ENCODE measurements around the gene MSLN. TPM values are rescaled to one million over a fixed set of nuclear protein-coding genes. Genes with fewer than 3 reads are reported as not detected.

The MSLN gene
- total RNA-seq, 1 experiment from 2014 or later = not detected

DNA sequence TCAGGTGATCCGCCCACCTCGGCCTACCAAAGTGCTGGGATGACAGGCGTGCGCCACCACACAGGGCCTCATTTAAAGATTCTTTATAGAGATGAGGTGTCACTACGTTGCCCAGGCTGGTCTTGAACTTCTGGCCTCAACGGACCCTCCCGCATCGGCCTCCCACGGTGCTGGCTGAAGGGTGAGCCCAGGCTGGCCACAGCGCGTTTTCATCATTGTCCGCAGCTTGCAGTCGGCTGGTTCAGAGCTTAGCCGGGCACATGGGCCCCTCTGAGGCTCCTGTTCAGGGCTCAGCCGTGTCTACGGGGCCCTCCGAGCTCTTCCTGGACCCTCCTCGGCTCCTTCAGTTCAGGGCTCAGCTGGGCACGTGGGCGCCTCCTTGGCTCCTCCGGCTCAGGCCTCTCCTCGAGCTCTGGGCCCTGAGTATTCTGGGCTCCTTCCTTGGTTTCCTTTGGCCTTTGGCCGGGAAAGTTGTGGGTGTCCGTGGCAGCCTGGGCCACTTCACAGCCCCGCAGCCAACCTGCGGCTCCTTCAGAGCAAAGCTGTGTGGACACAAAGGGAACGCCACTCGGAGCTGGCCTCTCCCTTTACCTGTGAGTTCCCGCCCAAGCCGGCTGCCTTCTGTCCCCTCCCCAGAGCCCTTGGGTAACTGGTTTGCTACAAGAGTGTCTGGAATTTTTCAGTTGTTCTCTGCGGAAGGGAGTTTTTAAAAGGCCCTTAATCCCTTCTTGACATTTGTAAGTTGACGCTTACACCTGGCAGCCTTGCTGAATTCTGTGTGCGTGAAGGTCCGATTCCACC lies 1.2 kb upstream of the MSLN start:
- no peak for DNase-seq (ENCODE audit: low read depth)

DNA sequence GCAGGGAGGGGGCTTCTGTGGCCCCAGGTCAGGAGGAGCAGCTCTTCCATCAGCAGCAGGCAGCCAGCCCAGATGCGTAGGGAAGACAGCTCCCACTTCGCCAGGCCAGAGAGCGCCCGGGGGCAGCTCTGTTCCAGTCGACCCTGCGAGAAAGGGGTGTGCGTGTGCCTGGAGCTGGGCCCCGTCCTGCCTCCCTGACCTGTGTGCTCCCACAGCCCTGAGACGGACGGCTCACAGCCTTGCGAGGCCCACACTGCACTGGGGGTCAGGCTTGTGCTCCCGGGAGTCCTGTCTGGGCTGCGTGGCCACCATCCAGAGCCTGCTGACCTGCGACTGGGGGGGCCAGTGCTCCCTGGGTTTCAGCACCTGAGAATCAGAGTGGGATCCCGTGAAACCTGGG lies 469 bp upstream of the MSLN start:
- no peak for DNase-seq (ENCODE audit: low read depth)

DNA sequence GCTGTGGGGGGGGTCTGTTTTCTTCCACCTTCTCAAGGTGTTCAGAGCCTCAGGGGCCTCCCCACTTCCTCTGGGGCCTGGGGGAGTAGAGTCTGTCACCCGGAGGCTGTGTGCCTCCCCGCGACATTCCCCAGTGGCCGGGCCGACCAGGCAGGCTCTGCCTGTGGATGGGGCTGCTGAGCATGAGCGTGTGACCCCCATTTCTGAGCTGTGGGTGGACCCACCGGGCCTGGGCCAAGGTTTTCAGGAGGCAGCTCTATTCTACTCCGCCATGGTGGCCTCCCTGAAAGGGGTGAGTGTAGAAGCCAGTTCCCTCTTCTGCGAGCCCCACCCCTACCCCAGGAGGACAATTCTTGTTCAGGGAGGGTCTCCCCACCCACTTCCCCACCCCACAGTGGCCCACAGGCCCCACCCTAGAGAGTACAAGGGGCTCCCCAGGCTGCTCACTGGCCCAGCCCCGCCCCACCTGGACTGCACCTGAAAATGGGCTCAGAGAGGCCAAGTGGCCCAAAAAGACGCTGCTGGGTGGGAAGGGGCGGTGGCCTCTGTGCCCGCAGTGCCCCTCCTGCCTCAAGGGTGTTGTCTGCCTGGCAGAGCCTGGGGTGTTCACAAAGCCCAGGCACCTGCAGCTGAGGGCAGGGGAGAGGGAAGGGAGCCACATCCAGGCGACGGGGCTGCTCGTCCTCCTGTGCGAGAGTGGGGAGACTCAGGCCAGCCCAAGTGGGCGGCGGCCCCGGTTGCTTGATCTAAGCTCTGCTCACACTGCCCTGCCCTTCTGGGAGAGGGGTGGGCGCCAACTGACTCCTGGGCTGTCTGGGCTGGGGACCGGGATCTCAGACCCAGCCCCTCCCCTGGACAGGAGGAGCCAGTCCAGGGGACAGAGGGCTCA lies 1.3 kb downstream of the MSLN start:
- DNase-seq (ENCODE audit: low read depth) = no peak

DNA sequence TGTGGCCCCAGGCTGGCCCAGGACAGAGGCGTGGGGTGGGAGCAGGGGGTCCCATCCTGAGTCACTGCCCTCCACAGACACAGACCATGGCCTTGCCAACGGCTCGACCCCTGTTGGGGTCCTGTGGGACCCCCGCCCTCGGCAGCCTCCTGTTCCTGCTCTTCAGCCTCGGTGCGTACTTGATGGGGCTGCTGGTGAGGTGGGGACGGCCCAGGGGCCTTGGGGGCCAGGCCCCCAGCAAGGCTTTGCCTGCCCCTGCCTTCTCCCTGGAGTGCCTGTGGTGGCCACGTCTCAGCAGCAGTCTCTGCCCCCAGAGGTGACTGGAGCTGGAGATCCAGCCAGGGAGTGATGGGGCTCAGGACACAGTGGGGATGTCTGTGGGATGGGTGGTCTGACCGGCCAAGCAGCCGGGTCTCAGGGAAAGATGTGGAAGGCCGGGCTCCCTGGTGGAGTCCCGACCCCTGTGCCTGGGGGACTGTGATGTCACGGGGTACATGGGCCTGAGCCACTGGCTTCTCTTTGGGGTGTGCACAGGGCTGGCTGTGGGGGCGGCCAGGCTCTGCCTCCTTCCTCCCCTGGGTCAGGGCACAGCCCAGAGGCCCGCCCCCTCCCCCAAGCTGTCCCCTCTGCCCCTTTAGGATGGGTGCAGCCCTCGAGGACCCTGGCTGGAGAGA lies 2.2 kb downstream of the MSLN start:
- DNase-seq (ENCODE audit: low read depth) = no peak

DNA sequence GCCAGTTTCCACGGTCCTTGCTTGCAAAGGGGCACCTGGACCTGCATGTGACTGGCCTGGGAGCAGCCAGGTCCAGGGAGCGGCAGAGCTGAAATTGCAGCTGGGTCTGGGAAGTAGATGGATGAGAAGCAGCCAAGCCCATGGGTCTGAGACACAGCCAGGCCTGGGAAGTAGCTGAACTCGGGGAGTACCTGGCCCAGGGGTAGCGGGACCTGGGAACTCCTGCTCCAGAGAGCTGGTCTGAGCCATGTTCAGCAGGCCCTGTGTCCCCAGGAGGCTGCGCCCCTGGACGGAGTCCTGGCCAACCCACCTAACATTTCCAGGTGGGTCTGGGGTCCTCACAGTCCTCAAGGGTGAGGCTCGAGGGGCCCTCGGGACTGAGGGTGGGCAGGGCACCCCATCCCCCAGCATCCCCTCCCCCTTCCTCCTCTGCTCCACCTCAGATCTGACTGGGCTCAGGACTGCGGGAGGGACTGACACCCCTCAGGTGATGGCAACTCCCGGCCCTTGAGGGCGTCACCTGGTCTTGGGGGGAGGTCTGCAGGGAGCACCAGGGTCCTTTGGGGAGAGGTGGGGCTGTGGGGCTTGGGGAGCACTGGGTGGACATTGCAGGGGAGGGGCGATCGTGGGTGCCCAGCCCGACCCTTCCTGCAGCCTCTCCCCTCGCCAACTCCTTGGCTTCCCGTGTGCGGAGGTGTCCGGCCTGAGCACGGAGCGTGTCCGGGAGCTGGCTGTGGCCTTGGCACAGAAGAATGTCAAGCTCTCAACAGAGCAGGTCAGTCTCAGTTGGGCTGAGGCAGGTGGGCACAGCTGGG lies 3.0 kb downstream of the MSLN start:
- no peak for DNase-seq (ENCODE audit: low read depth)

DNA sequence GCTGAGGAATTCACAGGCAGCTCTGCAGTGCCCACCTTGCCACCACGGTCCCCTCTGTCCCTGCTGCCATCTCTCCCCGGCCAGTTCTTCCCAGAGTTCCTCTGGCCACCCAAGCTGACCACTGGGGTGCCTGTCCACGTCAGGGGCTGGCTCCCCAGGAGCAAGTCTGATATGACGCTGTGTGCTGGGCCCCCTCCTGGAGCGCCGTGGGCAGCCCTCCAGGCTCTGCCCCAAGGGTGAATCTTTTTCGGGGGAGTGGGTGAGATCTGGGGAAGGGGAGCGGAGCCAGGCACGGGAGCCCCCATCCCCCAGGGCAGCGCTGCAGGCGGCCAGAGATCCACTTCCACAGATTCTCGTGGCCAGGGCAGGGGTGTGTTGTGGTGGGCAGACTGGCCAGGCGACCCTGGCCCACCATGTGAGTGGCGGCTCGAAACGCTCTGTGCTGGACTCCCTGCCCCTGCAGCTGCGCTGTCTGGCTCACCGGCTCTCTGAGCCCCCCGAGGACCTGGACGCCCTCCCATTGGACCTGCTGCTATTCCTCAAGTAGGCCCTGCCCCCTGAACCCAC lies 3.7 kb downstream of the MSLN start:
- DNase-seq (ENCODE audit: low read depth) = no peak

DNA sequence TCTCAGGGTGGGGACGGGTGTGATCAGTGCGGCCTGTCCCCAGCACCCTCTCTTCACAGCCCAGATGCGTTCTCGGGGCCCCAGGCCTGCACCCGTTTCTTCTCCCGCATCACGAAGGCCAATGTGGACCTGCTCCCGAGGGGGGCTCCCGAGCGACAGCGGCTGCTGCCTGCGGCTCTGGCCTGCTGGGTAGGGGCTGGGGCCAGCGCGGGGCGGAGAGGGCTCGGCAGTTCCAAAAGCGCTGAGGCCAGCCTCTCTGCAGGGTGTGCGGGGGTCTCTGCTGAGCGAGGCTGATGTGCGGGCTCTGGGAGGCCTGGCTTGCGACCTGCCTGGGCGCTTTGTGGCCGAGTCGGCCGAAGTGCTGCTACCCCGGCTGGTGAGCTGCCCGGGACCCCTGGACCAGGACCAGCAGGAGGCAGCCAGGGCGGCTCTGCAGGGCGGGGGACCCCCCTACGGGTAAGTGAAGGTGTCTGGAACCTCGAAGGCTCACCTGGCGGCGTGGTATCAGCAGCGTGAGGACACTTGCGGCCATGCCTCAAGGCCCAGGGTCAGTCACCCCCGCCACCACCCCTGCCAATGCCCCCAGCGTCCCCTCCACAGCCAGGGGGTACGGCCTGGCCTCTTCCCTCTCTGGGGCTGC lies 4.4 kb downstream of the MSLN start:
- DNase-seq (ENCODE audit: low read depth) = no peak

DNA sequence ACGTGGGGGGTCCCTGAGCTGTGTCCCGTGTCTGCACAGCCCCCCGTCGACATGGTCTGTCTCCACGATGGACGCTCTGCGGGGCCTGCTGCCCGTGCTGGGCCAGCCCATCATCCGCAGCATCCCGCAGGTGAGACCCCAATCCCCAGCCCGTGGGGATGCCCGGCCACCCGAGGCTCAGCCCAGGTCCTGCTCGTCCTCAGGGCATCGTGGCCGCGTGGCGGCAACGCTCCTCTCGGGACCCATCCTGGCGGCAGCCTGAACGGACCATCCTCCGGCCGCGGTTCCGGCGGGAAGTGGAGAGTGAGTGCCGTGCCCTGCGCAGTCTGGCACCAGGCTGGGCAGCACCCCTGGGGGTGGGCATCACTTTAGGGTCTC lies 4.9 kb downstream of the MSLN start:
- no peak for DNase-seq (ENCODE audit: low read depth)

DNA sequence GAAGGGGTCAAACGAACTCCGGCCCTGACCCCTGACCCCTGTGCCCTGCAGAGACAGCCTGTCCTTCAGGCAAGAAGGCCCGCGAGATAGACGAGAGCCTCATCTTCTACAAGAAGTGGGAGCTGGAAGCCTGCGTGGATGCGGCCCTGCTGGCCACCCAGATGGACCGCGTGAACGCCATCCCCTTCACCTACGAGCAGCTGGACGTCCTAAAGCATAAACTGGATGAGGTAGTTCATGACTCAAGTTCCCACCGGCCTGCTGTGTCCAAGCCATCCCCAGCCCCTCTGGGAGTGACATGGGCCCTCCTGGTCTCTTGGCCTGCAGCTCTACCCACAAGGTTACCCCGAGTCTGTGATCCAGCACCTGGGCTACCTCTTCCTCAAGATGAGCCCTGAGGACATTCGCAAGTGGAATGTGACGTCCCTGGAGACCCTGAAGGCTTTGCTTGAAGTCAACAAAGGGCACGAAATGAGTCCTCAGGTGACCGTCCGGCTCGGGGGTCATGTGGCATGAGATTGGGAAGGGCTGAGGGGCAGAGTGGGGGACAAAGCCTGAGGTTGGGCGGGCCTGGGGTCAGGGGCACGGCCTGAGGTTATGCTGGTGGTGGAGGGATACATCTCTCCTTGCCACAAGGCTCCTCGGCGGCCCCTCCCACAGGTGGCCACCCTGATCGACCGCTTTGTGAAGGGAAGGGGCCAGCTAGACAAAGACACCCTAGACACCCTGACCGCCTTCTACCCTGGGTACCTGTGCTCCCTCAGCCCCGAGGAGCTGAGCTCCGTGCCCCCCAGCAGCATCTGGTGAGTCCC lies 5.7 kb downstream of the MSLN start:
- no peak for DNase-seq (ENCODE audit: low read depth)

DNA sequence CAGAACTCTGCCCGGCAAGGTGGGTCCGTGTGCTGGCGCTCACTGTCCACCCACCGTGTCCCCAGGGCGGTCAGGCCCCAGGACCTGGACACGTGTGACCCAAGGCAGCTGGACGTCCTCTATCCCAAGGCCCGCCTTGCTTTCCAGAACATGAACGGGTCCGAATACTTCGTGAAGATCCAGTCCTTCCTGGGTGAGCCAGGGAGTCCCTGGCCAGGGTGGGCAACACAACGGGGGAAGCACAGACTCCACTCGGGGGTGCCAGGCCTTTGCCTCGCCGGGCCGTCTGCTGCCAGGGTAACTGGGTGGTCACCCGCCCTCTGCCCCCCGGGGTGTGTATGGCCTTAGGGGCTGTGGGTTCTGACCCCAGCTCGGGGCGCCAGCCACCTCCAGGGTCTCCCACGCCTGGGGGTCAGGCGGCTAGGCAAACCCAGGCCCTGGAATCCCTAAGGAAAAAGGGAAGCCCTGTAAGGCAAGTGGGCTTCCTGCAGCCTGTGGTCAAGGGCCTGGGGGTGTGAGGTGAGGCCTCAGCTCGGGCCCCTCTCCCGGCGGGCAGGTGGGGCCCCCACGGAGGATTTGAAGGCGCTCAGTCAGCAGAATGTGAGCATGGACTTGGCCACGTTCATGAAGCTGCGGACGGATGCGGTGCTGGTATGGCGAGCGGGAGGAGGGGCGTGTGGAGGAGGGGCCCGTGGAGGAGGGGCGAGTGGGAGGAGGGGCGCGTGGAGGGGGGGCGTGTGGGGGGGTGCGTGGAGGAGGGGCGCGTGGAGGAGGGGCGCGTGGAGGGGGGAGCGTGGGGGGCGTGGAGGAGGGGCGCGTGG lies 6.5 kb downstream of the MSLN start:
- DNase-seq (ENCODE audit: low read depth) = no peak

DNA sequence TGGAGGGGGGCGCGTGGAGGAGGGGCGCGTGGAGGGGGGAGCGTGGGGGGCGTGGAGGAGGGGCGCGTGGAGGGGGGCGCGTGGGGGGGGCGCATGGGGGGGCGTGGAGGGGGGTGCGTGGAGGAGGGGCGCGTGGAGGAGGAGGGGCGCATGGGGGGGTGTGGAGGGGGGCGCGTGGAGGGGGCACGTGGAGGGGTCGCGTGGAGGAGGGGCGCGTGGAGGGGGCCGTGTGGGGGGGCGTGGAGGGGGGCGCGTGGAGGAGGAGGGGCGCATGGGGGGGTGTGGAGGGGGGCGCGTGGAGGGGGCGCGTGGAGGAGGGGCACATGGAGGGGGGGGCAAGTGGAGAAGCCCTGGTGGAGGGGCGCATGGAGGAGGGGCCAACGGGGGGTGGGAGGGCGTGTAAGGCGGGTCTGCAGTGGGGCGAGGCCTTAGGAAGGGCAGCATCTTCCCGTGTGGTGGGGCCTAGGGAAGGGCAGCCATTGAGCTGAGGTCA lies 7.3 kb downstream of the MSLN start:
- no peak for DNase-seq (ENCODE audit: low read depth)

DNA sequence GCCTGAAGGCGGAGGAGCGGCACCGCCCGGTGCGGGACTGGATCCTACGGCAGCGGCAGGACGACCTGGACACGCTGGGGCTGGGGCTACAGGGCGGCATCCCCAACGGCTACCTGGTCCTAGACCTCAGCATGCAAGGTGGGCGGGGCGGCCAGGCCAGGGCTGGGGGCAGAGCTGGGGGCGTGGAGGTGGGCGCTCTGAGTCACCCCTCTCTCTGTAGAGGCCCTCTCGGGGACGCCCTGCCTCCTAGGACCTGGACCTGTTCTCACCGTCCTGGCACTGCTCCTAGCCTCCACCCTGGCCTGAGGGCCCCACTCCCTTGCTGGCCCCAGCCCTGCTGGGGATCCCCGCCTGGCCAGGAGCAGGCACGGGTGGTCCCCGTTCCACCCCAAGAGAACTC lies 7.9 kb downstream of the MSLN start:
- no peak for DNase-seq (ENCODE audit: low read depth)

DNA sequence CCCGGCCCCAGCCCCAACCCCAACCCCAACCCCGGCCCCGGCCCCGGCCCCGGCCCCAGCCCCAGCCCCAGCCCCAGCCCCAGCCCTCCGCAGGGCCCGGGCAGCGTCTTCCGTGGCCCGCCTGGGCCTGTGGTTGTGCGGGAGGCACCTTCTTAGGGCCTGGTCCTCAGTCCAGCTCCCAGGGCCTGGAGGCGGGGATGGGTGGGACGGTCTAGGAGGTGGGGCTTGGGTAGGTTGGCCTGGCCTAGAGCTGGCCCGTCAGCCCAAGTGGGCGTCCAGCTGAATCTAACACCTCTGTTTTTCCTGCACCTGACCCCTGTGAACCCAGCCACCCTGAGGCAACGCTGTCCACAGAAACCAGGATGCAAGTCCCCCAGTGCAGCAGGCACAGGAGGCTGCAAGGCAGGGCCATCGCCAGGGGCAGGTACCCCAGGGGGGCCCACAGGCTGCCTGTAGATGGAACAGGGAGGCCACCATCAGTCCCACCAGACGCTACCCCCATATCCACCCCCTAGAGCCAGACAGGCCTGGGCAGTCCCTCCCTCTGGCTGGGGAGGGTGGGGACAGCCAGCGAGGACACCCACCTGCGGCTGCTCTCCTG lies 8.8 kb downstream of the MSLN start:
- no peak for DNase-seq (ENCODE audit: low read depth)

DNA sequence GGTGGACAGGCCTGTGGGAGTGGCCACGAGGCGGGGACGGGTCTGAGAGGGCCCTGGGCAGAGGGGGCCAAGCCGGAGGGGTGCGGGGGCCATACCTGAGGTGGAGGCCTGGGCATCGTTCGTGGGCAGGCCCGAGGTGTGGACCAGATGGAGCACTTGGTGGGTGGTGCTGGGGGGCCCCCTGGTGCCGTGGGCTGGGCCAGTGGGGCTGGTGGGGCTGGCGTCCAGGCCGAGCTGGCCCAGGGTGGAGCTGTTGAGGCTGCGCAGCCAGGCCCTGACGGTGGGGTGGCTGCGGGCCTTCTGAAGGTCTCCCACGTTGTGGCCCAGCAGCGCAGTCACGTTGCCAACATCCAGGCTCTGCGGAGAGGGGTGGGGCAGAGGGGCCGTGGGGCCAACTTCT lies 9.4 kb downstream of the MSLN start:
- DNase-seq (ENCODE audit: low read depth) = no peak

DNA sequence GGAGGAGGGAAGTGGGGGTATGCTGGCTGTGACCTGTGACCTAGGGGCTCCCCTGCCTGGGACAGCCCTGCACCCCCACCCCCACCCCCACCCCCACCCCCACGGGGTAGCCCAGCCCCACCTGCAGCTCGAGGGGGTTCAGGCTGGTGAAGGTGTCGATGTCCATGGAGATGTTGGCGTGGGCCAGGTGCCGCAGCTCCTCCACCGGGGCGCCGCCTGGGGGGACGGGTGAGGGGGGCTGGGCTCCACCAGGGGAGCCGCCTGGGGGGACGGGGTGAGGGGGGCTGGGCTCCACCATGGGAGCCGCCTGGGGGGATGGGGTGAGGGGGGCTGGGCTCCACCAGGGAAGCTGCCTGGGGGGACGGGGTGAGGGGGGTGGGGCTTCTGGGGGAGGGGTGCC lies 9.9 kb downstream of the MSLN start:
- no peak for DNase-seq (ENCODE audit: low read depth)

DNA sequence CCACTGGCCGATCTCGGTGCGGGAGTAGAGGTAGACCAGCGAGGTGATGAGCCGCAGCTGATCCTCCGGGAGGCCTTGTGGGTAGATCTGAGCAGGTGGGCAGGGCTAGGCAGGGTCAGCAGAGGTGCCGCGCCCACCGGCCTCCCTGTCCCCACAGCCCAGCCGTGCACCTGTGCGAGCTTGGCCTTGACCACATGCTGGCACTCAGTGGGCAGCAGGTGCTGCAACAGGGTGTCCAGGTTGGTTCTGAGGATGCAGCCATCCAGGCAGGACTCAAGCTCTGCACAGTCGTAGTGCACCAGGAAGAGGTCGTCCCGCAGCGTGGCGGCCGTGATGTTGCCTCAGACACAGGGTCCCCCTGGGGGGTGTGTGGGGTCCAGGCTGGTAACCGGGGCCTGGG lies 12.4 kb downstream of the MSLN start:
- no peak for DNase-seq (ENCODE audit: low read depth)

DNA sequence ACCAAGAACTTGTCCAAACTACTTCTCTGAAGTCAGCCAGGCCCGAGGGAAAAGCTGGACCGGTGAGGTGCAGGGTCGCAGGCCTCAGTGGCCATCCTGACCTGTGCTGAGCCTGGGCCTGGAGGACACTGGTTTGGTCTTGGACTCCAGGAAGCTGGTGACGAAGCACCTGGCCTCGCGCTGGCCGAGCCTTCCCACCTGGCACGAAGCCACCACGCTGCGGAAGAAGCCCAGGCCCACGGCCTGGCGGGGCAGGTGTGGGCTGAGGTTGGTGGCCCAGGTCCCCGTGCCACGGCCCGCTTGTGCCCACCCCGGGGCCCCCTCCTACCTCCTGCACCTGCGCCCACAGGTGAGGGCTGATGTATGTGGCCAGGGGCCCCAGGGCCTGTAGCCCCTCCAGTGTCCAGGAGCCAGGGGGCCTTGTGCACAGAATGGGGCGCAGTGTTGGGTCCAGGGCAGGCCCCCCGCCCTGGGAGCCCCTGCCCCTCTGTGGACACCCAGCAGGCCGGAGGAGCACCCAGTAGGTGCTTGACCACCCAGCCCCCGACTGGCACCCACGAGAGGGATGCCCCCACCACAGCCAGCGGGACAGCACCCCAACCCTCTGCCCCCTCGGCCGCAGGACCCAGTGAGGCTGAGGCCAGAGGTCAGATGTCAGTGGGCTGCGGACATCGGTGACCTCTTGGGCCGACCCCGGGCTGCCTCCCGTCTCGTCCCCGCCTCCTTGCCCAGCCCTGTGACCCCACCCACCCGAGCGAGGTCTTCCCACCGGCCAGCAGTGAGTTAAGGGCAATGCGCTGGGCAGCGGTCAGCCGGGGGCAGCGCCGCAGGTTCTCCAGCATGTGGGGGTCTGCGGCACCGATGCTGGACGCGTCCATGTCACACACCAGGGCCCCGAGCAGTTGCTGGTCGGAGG lies 13.8 kb downstream of the MSLN start:
- no peak for DNase-seq (ENCODE audit: low read depth)
